HG03064 (cell line): ENCODE data around the gene TSPAN5.

Experiments used
- ATAC-seq: cut with Tn5 transposase; IDR thresholded peaks from one replicate; pipeline ENCODE4 v1.9.1; 2021; ENCODE audit warnings: low read depth; ENCODE audit not compliant: unreplicated experiment

Gene TSPAN5

DNA sequence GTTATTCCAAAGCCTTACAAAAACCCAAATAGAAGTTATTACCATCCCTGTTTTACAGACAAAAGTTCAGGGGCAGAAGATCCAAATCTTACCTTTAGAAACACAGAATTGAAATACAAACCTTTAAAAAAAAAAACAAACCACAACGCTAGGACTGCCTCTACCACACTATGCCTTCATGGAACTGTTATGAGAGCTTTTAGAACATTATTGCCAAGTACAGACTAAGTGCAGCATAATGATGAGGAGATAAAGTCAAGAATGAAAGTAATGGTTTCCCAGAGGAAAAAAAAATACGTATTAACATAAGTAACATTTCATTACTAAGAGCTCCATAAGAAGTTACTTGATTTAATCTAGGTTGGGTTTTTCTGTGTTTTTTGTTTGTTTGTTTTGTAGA, 34.3 kb downstream of the TSPAN5 start:
- no peak for ATAC-seq

DNA sequence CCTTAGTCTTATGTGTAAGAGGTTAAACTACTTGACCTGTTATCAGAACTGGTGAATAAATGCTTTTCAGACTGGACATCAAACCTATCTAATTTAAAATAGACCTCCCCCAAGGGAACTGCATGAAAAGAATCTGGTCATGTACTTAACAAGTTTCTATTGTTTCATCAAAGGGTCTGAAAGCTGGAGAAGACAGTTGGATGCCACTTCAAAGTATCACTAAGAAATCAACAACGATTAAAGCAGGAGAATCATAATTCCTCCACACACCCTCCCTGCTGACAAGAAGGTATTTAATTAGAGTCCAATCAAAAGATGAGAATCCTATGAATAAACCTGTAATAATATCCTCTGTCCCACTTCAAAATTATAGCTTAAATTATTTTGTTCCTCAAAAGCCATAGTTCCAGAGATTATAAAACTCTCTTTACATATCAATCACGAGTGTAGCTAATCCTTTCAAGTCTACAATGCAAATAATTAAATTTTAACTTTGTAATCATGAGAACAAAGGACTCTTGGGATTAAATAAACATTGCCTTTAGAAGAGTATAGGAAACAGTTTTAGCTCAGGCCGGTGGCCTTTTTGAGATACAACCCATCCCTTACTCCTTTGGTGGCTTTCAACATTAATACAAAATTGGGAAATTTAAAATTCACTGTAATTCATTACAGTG, 35.1 kb downstream of the TSPAN5 start:
- ATAC-seq = no peak

GRCh38 chr4:98620087-98620784, 38.2 kb downstream of the TSPAN5 start:
- ATAC-seq = no peak

DNA sequence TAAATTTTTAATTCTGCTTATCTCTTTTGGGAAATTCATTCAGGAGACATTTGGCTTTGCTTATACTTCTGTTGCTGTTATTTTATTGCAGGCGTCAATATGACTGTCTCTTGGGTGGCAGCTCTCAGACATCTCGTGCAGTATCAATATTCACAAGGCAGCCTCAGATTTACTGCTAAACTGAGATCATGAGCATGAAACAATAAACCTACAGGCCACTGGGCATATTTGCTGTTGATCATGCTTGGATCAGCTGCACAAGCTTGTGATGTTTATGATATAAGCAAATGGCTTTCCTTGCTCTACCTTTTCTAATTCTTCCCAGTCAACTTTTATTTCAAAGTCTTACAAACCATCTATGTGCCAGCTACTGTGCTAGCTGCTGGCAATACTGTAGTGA, 39.2 kb downstream of the TSPAN5 start:
- ATAC-seq = no peak

DNA sequence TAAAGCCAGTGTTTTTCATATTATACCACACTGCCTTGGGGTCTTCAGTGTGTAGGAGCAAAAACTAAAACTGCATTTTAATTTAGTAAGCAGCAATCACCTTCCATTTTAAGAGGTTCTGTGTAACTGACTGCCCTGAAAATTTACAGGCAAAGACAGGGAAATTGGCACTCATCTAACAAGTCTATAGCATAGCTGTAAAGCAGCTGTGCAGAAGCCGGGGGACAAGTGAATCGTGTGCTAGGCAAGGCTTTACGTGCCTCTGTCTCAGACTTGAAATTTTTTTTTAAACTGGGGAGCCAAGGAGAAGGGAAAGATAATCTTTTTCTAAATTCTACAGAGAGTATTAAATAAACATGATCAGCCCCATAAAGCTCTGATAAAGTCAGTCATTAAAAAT, 39.7 kb downstream of the TSPAN5 start:
- ATAC-seq = no peak

GRCh38 chr4:98617358-98618047, 40.9 kb downstream of the TSPAN5 start:
- no peak for ATAC-seq

- no peak for ATAC-seq
These were observed 42.4 kb downstream of the TSPAN5 start for GRCh38 chr4:98615991-98616390.

DNA sequence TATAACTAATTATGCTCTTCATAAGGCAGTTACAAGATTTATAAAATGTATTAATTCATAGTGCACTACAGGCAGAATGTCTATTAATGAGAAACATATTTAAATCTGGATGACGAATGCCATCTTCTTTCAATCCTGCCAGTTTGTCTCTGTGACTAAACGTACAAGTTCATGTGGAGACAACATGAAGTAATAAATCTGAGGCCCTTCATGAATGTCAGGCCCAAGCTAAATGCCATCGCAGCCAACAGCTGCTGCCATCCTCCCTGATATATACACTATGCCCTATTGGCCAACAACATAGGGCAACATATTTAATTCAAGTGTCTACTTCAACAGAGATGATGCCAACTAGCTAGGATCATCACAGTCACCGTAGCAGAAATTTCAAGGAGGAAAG, 43.7 kb downstream of the TSPAN5 start:
- ATAC-seq = no peak

DNA sequence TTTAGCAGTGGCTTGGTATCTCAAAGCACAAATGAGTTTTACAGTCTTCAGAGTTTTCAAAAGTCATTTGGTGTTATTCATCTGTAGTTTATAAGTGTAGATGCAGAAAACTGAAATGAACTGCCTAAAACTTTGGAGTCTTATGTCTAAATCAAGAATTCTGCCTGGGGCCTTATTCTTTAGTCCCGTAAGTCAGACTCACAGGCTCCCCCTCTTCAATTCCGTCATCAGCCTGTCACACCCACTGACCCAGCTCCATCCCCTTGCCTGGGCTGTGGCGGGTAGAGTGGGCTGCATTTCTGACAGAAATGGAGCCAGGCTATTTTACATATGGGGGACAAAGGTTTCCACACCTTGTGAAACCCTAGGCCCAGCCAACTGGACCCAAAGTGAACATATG, 44.3 kb downstream of the TSPAN5 start:
- no peak for ATAC-seq

DNA sequence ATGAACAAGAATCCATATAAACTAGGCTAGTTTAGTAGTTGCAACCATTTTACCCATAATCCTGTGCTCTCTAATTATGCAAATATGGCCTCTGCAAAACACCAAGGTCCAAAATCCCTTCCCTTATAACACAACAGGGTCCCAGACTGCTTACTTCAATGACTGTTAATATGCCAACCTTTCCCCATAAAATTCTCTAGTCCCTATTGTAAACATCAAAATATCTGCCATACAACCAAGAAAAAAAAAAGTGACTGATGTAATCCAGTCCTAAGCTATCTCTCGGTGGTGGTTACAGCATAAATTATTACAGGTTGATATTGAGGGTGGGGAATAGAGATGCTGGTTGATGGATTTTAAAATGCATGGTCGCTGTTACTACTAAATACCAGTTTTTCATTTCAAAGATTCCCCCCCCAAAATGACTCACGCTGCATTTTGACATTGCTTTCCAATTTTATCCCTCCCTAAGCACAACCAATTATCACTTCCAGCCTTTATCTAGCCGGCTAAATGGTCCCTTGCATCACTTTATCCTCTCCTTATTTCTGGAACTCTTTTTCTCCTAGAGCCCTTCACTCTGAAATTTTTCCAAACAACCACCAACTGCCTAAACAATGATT, 44.8 kb downstream of the TSPAN5 start:
- no peak for ATAC-seq

DNA sequence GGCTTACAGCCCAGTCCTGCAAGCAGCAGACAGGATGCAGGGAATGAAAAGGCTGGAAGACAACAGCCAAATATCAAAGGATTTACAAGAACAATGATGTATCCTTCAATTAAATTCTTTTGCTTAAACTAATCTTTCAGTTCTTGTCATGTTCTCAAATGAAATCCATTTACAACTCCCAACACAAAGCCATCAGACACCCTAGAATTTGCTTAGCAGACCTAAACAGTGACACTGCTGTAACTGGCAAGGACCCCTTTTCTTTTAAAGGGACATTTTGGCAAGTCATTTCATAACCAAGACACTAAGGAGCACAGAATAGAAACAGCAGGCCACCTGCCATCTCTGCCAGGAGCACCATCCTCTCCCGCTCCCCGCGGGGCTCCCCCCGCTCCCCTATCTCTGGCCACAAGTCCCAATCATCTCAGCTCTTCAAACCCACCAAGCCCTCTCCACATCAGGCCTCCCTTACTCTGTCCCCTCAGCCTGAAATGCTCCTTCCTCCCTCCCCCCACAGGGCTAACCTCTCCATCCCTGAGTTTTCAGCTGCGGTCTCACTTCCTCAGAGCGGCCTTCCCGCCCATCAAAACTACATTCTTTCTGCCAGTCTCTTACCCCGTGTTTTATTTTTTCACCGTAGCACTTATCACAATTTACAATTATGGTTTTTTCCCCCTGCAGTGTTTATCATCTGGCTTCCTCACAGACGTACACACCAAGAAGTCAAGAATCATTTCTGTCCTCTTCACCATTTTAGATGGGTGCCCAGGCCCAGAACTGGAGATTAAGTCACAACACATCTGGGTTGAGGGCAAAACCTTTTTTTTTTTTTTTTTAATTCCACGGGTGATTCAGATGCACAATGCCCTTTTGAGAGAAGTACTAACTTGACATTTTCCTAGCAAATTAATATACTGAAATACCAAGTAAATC, 45.8 kb downstream of the TSPAN5 start:
- no peak for ATAC-seq

DNA sequence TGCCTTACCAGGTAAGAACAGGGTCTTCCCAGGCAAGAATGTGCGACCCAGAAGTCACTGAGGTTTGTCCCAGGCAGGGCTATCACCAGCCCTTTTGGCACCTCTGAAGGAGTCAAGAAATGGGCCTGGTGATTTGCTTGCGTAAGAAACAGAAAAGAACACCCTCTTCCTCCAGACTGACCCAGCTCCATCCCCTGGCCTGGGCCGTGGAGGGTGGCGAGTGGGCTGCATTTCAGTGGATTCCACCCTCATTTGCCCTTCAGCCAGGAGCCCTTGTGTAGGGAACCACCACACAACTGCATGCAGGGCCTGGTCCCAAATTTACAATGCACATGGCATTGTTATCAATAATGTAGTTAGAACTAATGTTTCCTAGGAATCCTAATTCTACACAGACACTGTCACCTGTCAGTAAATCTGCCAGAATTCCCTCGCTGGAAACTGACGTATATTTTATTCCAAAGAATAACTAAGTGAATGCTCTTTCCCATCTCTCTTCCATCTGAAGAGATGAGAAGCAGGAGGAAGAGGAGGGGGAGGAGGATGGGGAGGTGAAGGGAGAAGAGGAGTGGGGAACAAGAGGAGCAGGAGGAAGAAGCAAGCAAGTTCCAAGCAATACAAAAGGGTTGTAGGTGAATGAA, 46.6 kb downstream of the TSPAN5 start:
- no peak for ATAC-seq

DNA sequence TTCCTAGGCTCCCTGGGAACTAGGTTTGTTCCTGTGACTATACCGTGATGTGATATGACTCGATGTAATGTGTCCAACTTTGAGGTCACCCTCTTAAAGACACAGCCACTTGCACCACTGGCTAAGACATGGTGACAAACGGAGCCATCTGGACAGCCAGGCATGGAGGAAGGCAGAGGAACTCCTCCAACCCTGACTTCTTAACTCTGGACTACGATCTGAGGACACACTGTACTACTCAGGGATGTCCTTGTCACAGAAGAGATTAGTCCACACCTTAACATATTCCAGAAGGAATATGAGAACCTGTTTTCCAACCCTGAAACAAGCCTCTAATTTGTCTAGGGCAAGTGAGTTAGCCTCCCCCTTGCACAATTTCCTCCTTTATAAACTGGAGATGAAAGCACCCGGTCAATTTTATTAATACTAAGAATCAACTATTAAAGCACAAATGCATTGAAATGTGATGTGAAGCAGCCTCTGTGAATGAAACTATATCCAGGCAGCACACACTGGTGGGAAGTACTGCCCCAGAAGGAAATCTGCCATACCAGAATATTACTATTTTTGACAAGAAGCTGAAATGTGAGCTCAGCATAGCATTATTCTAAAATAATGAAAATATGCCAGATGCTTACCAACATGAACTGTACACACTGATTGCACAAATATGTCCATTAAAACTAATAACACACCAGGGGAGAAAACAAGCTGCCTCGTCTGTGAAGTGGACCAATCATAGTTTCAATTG, 47.3 kb downstream of the TSPAN5 start:
- no peak for ATAC-seq

GRCh38 chr4:98610431-98610830, 48.0 kb downstream of the TSPAN5 start:
- no peak for ATAC-seq

GRCh38 chr4:98609934-98610333, 48.5 kb downstream of the TSPAN5 start:
- ATAC-seq = no peak

- no peak for ATAC-seq
These were observed 50.1 kb downstream of the TSPAN5 start for GRCh38 chr4:98608356-98608755.

- ATAC-seq = no peak
These were observed 51.5 kb downstream of the TSPAN5 start for GRCh38 chr4:98606894-98607293.

GRCh38 chr4:98605216-98605615, 53.2 kb downstream of the TSPAN5 start:
- ATAC-seq = no peak

- no peak for ATAC-seq
These were observed 53.7 kb downstream of the TSPAN5 start for GRCh38 chr4:98604723-98605122.
